Mucosa of descending colon (tissue), 3 donors: ENCODE results near the gene MBOAT7. TPM values are rescaled to one million over a fixed set of nuclear protein-coding genes. Genes with fewer than 3 reads are reported as not detected.

ENCODE experiments used
- ATAC-seq: fragments of 200-7000 bp; cut with Tn5 transposase; one replicate; pipeline ENCODE4 v1.9.1; 2020; ENCODE audit warnings: mild to moderate bottlenecking, moderate library complexity
- DNase-seq, 3 donors: peaks; one replicate each; pipeline ENCODE4 v3.0.0-alpha.2; 2020
- H3K36me3 ChIP-seq: fragments of 200-600 bp; one replicate; pipeline ENCODE4 v1.8.0; 2021; ENCODE audit warnings: low read depth, mild to moderate bottlenecking
- H3K4me1 ChIP-seq: fragments of 200-600 bp; one replicate; pipeline ENCODE4 v1.8.0; 2021; ENCODE audit warnings: low read depth, mild to moderate bottlenecking
- H3K4me3 ChIP-seq: fragments of 200-600 bp; one replicate; pipeline ENCODE4 v1.8.0; 2021; ENCODE audit warnings: mild to moderate bottlenecking
- H3K9me3 ChIP-seq: fragments of 200-600 bp; one replicate; pipeline ENCODE4 v1.8.0; 2021; ENCODE audit warnings: mild to moderate bottlenecking
- CTCF ChIP-seq: fragments of 200-600 bp; IDR thresholded peaks from one replicate; pipeline ENCODE4 v1.8.0; 2022; ENCODE audit warnings: antibody characterized with exemption, mild to moderate bottlenecking
- intact Hi-C, 2 donors: fragments of 100-400 bp; cut with DNase I in 1 of 2; cut with micrococcal nuclease in 1 of 2; formaldehyde crosslinking; loops; one replicate each; pipeline versions ENCODE4 v1.11.0 to v1.11.1; 2022; cut with DNase I, micrococcal nuclease
- total RNA-seq, 3 donors: library from RNA; stranded (reverse); fragmentation: NEBNext Ultra II Directional in 2 of 3; extraction: Animal tissue kit (Norgen Biotek cat#: 25700) in 2 of 3; gene quantifications; one replicate each; pipeline versions ENCODE4 v1.2.1 to v1.2.4, GENCODE V29; 2021 to 2023
- donor health status: DM: no; HTN: no; CAD: no; lungs with moderate emphysema.
- donor health status: DM: no; HTN: no; CAD: no.
- donor health status: DM: no; HTN: yes; CAD: no.

MBOAT7 gene
- total RNA-seq, 3 donors from 2014 or later = 79.9 to 176 (median 113) TPM

GRCh38 chr19:54204767-54205468 is 15.5 kb upstream of the MBOAT7 start:
- H3K9me3 ChIP-seq = no peaks in the 10 kb centered on the region
- intact Hi-C loops = no loop called here
- no peak for TF ChIP-seq CTCF
- no peak overlapping the region for H3K4me3 ChIP-seq
- peaks cover 74% of the 10 kb centered on the region for H3K4me1 ChIP-seq
- peaks cover 7% of the 10 kb centered on the region for H3K36me3 ChIP-seq
- ATAC-seq (no peak), DNase-seq (peak in 1 of 3 donors; percentile 6)

- Histone ChIP-seq H3K4me3 (no peak overlapping the region), H3K9me3 (no peaks in the 10 kb centered on the region), H3K4me1 (peaks cover 57% of the 10 kb centered on the region), H3K36me3 (peaks cover 7% of the 10 kb centered on the region)
- peak in 2 of 3 donors; percentile 20 to 44 for DNase-seq
- ATAC-seq = peak; percentile 1
- intact Hi-C loops = no loop called here
- TF ChIP-seq CTCF = no peak
Observed at GRCh38 chr19:54203151-54203611, 13.8 kb upstream of the MBOAT7 start.

- intact Hi-C loops = no loop called here
- no peaks in the 10 kb centered on the region for H3K9me3 ChIP-seq
- ATAC-seq (no peak), DNase-seq (peak in 1 of 3 donors; percentile 31)
- H3K4me1 ChIP-seq = peaks cover 50% of the 10 kb centered on the region
- no peak overlapping the region for H3K4me3 ChIP-seq
- H3K36me3 ChIP-seq = peaks cover 6% of the 10 kb centered on the region
- no peak for TF ChIP-seq CTCF
Observed at GRCh38 chr19:54201980-54202379, 12.6 kb upstream of the MBOAT7 start.

GRCh38 chr19:54201172-54201701 is 11.9 kb upstream of the MBOAT7 start:
- no peak for TF ChIP-seq CTCF
- peaks cover 43% of the 10 kb centered on the region for H3K4me1 ChIP-seq
- DNase-seq (no peak), ATAC-seq (no peak)
- peak overlapping the region; percentile 35 for H3K4me3 ChIP-seq
- H3K9me3 ChIP-seq = no peaks in the 10 kb centered on the region
- no peaks in the 10 kb centered on the region for H3K36me3 ChIP-seq
- intact Hi-C loops = no loop called here

- Histone ChIP-seq H3K36me3 (no peaks in the 10 kb centered on the region), H3K9me3 (no peaks in the 10 kb centered on the region), H3K4me1 (peaks cover 30% of the 10 kb centered on the region), H3K4me3 (no peak overlapping the region)
- intact Hi-C loops = no loop called here
- DNase-seq (no peak), ATAC-seq (no peak)
- no peak for TF ChIP-seq CTCF
Observed at GRCh38 chr19:54199401-54199800, 10.0 kb upstream of the MBOAT7 start.
